HepG2 (cell line): ENCODE data around the gene TBC1D14. TPM values are rescaled to one million over a fixed set of nuclear protein-coding genes. Genes with fewer than 3 reads are reported as not detected.
A peak's percentile ranks its signal among the peaks of the same experiment; 100 is the strongest.

Experiments
- ARID2 ChIP-seq: sonication (generic); formaldehyde crosslinking; IDR thresholded peaks from 2 replicates; pipeline ENCODE4 v1.8.1; 2022; ENCODE audit warnings: mild to moderate bottlenecking, missing genetic modification reagents, borderline replicate concordance
- CCDC6 ChIP-seq: sonication (generic); formaldehyde crosslinking; IDR thresholded peaks from 2 replicates; pipeline ENCODE4 v1.8.1; 2022; ENCODE audit warnings: mild to moderate bottlenecking, missing genetic modification reagents, moderate library complexity
- CREM ChIP-seq, 2 experiments: sonication (generic) in 1 of 2; formaldehyde crosslinking in 1 of 2; IDR thresholded peaks; 2 replicates each; pipeline versions ENCODE4 v1.4.0 to v1.6.1; 2016 to 2020; ENCODE audit warnings: antibody characterized with exemption in 1 of 2, mild to moderate bottlenecking in 1 of 2, missing genetic modification reagents in 1 of 2
- FOXC1 ChIP-seq: sonication (generic); formaldehyde crosslinking; IDR thresholded peaks from 2 replicates; pipeline ENCODE4 v1.8.0; 2022; ENCODE audit warnings: mild to moderate bottlenecking, missing genetic modification reagents, borderline replicate concordance
- GABPA ChIP-seq, 2 experiments: IDR thresholded peaks; 2 replicates each; pipeline ENCODE4 v1.6.1; 2011 to 2016; ENCODE audit warnings: low read depth in 2 of 2, low read length in 1 of 2, missing biosample characterization in 1 of 2, missing genetic modification characterization in 1 of 2
- GATAD2A ChIP-seq: IDR thresholded peaks from 2 replicates; pipeline ENCODE4 v1.6.1; 2016
- HOXA9 ChIP-seq: sonication (generic); formaldehyde crosslinking; IDR thresholded peaks from 2 replicates; pipeline ENCODE4 v1.8.1; 2022; ENCODE audit warnings: missing genetic modification reagents, mild to moderate bottlenecking, moderate library complexity, borderline replicate concordance
- IKZF1 ChIP-seq: fragments of 450-650 bp; IDR thresholded peaks from 2 replicates; pipeline ENCODE4 v1.7.1; 2016
- KDM5B ChIP-seq: sonication (generic); formaldehyde crosslinking; IDR thresholded peaks from 2 replicates; pipeline ENCODE4 v1.4.0; 2020; ENCODE audit warnings: missing genetic modification reagents, mild to moderate bottlenecking, borderline replicate concordance
- MED8 ChIP-seq: sonication (generic); formaldehyde crosslinking; IDR thresholded peaks from 2 replicates; pipeline ENCODE4 v1.8.1; 2023; ENCODE audit warnings: mild to moderate bottlenecking, missing genetic modification reagents; ENCODE audit not compliant: insufficient replicate concordance
- MEF2D ChIP-seq: sonication (generic); formaldehyde crosslinking; IDR thresholded peaks from 2 replicates; pipeline ENCODE4 v1.5.1; 2020; ENCODE audit warnings: mild to moderate bottlenecking, missing genetic modification reagents
- PLRG1 ChIP-seq: fragments of 450-650 bp; conservative IDR thresholded peaks from 2 replicates; pipeline ENCODE4 v1.6.1; 2016
- POLR2A ChIP-seq, 2 experiments: IDR thresholded peaks; 2 replicates each; pipeline ENCODE4 v1.6.1; 2011; ENCODE audit warnings: low read depth in 2 of 2, low read length in 2 of 2, mild to moderate bottlenecking in 1 of 2, moderate library complexity in 1 of 2; ENCODE audit not compliant: insufficient read depth in 1 of 2
- SALL2 ChIP-seq: sonication (generic); formaldehyde crosslinking; IDR thresholded peaks from 2 replicates; pipeline ENCODE4 v1.8.1; 2023; ENCODE audit warnings: mild to moderate bottlenecking, missing genetic modification reagents, inconsistent platforms
- SIN3A ChIP-seq: IDR thresholded peaks from 2 replicates; pipeline ENCODE4 v1.6.1; 2011; ENCODE audit warnings: low read depth, mild to moderate bottlenecking, control low read depth, low read length, borderline replicate concordance
- SNAPC2 ChIP-seq: sonication (generic); formaldehyde crosslinking; IDR thresholded peaks from 2 replicates; pipeline ENCODE4 v1.8.1; 2022; ENCODE audit warnings: mild to moderate bottlenecking, missing genetic modification reagents
- SUZ12 ChIP-seq: fragments of 150-350 bp; IDR thresholded peaks from 2 replicates; pipeline ENCODE4 v1.6.1; 2014; ENCODE audit warnings: low read depth, low read length
- YEATS4 ChIP-seq: sonication (generic); formaldehyde crosslinking; IDR thresholded peaks from 2 replicates; pipeline ENCODE4 v1.4.0; 2020; ENCODE audit warnings: missing genetic modification reagents, borderline replicate concordance
- ZIK1 ChIP-seq: sonication (generic); formaldehyde crosslinking; IDR thresholded peaks from 2 replicates; pipeline ENCODE4 v1.5.0; 2020; ENCODE audit warnings: mild to moderate bottlenecking, low read depth, missing genetic modification reagents, borderline replicate concordance
- ZNF354B ChIP-seq: sonication (generic); formaldehyde crosslinking; IDR thresholded peaks from 2 replicates; pipeline ENCODE4 v1.8.0; 2022; ENCODE audit warnings: mild to moderate bottlenecking, missing genetic modification reagents
- ZNF607 ChIP-seq: sonication (generic); formaldehyde crosslinking; IDR thresholded peaks from 2 replicates; pipeline ENCODE4 v1.5.1; 2020; ENCODE audit warnings: missing genetic modification reagents, mild to moderate bottlenecking, borderline replicate concordance
- ZNF776 ChIP-seq: sonication (generic); formaldehyde crosslinking; IDR thresholded peaks from 2 replicates; pipeline ENCODE4 v1.4.0; 2020; ENCODE audit warnings: mild to moderate bottlenecking, missing genetic modification reagents
- ZNF850 ChIP-seq: sonication (generic); formaldehyde crosslinking; conservative IDR thresholded peaks from 2 replicates; pipeline ENCODE4 v1.9.0; 2021; ENCODE audit warnings: mild to moderate bottlenecking, missing genetic modification reagents
- ZSCAN20 ChIP-seq: sonication (generic); formaldehyde crosslinking; IDR thresholded peaks from 2 replicates; pipeline ENCODE4 v1.4.0; 2020; ENCODE audit warnings: missing genetic modification reagents, mild to moderate bottlenecking, borderline replicate concordance
- polyA plus RNA-seq, 8 experiments: library from polyadenylated mRNA; depleted of rRNA in 3 of 8; stranded (reverse) in 7 of 8; unstranded in 1 of 8; fragments of >200 nt; fragmentation: Illumina TruSeq in 4 of 8; extraction: Trizol in 4 of 8; gene quantifications; 2 replicates each; pipeline versions ENCODE4 v1.2.1 to v1.2.3, GENCODE V29; 2011 to 2016; ENCODE audit warnings: low read depth in 4 of 8, missing spikeins in 1 of 8, mixed read lengths in 1 of 8; ENCODE audit not compliant: insufficient read depth in 1 of 8
- total RNA-seq, 5 experiments: library from RNA; depleted of rRNA; stranded (reverse); fragments of >200 nt; fragmentation: Illumina TruSeq; extraction: Trizol; gene quantifications; 2 replicates each; pipeline ENCODE4 v1.2.3, GENCODE V29; 2016; ENCODE audit warnings: low read depth in 1 of 5
- TF ChIP-seq, protein P1 (sequence below): sonication (generic); formaldehyde crosslinking; IDR thresholded peaks from 2 replicates; pipeline ENCODE4 v1.4.0; 2020; ENCODE audit warnings: missing genetic modification reagents, mild to moderate bottlenecking, borderline replicate concordance
- TF ChIP-seq, protein P2 (sequence below): sonication (generic); formaldehyde crosslinking; IDR thresholded peaks from 2 replicates; pipeline ENCODE4 v1.4.0; 2020; ENCODE audit warnings: mild to moderate bottlenecking, low read depth, missing genetic modification reagents
- TF ChIP-seq, protein P3 (sequence below): fragments of 450-650 bp; IDR thresholded peaks from 2 replicates; pipeline ENCODE4 v1.6.1; 2017

The TBC1D14 gene
- total and polyA plus RNA-seq, 2 of the 13 experiments (the other 11 are each of a cell fraction or from before 2014, with no cell fraction given) = 29.5 to 46.5 TPM

DNA sequence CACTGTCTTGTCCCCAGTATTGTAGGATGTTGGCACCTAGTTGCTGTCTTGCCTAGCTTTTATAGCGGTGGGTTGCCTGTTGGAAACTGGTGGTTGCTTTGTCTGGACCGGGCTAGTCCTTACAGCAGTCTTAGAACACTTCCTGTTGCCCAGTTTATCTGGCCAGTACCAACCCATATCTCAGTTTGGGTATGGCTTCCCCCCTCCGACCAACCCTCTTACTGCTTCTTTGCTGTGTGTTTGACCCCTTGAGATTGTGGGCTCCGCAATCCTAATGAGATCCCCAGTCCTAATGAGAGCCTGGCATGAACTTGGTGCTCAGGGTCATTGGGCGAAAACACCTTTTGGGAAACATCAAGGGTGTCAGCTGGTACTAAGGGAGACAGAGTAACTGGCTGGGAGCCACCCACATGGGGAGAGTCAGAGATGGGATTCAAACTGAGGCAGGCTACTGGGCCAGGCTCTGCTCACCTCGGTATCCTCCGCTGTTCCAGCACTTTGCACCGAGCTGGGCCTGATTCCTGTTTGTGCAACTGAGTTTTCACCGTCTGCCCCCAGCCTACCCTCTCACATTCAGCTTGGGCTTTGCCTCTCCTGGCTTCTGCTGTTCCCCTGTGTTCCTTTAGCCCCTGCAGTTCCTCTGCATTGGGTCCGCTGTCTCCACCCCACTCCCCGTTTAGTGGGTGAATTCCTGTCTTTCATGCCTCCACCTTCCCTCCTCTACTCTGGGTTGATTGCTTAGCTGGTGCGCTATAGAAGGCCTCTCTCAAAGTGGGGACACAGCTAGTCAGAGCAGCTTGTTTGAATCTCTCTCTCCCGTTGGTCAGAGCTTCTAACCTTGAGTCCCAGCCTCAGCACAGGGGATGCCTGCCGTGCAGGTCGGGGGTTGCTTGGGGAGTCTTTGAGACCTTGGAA is 1.6 kb downstream of the TBC1D14 start (continued):
- TF ChIP-seq, protein P1, sequence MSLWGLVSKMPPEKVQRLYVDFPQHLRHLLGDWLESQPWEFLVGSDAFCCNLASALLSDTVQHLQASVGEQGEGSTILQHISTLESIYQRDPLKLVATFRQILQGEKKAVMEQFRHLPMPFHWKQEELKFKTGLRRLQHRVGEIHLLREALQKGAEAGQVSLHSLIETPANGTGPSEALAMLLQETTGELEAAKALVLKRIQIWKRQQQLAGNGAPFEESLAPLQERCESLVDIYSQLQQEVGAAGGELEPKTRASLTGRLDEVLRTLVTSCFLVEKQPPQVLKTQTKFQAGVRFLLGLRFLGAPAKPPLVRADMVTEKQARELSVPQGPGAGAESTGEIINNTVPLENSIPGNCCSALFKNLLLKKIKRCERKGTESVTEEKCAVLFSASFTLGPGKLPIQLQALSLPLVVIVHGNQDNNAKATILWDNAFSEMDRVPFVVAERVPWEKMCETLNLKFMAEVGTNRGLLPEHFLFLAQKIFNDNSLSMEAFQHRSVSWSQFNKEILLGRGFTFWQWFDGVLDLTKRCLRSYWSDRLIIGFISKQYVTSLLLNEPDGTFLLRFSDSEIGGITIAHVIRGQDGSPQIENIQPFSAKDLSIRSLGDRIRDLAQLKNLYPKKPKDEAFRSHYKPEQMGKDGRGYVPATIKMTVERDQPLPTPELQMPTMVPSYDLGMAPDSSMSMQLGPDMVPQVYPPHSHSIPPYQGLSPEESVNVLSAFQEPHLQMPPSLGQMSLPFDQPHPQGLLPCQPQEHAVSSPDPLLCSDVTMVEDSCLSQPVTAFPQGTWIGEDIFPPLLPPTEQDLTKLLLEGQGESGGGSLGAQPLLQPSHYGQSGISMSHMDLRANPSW (CRISPR knock-in tag) = no peak
- TF ChIP-seq ARID2 (CRISPR knock-in tag) (no peak), YEATS4 (CRISPR knock-in tag) (peak; percentile 22; the same call in 1 of the 2 replicates), SALL2 (CRISPR knock-in tag) (peak; percentile 33; the same call in 1 of the 2 replicates), PLRG1 (no peak), MEF2D (CRISPR knock-in tag) (no peak), KDM5B (CRISPR knock-in tag) (peak; percentile 40; the same call in 1 of the 2 replicates), SNAPC2 (CRISPR knock-in tag) (no peak), HOXA9 (CRISPR knock-in tag) (no peak), SIN3A (no peak), ZNF776 (no peak), ZIK1 (CRISPR knock-in tag) (no peak), SUZ12 (no peak), POLR2A (IDR thresholded peaks at IDR 0.05; ENCODE audit: insufficient read depth in 1 of 2, low read depth in 2 of 2, low read length in 2 of 2) (no peak), CCDC6 (CRISPR knock-in tag) (0 out of 2 replicates have a peak, but pooled peaks have one; percentile 42), FOXC1 (CRISPR knock-in tag) (no peak), CREM (IDR thresholded peaks at IDR 0.05) (no peak), CREM (CRISPR knock-in tag; IDR thresholded peaks at IDR 0.05) (no peak), IKZF1 (no peak), GABPA (IDR thresholded peaks at IDR 0.05; ENCODE audit: low read depth, low read length) (no peak), GABPA (CRISPR knock-in tag; IDR thresholded peaks at IDR 0.05; ENCODE audit: low read depth) (no peak), ZSCAN20 (CRISPR knock-in tag) (no peak), MED8 (CRISPR knock-in tag) (no peak), ZNF607 (CRISPR knock-in tag) (no peak; the same call in 1 of the 2 replicates), ZNF850 (no peak), GATAD2A (CRISPR knock-in tag) (no peak), ZNF354B (CRISPR knock-in tag) (no peak)
- TF ChIP-seq, protein P2, sequence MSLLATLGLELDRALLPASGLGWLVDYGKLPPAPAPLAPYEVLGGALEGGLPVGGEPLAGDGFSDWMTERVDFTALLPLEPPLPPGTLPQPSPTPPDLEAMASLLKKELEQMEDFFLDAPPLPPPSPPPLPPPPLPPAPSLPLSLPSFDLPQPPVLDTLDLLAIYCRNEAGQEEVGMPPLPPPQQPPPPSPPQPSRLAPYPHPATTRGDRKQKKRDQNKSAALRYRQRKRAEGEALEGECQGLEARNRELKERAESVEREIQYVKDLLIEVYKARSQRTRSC (CRISPR knock-in tag) = no peak
- TF ChIP-seq, protein P3, sequence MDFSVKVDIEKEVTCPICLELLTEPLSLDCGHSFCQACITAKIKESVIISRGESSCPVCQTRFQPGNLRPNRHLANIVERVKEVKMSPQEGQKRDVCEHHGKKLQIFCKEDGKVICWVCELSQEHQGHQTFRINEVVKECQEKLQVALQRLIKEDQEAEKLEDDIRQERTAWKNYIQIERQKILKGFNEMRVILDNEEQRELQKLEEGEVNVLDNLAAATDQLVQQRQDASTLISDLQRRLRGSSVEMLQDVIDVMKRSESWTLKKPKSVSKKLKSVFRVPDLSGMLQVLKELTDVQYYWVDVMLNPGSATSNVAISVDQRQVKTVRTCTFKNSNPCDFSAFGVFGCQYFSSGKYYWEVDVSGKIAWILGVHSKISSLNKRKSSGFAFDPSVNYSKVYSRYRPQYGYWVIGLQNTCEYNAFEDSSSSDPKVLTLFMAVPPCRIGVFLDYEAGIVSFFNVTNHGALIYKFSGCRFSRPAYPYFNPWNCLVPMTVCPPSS = no peak
